ENCODE data around the gene RNF31. TPM values are rescaled to one million over a fixed set of nuclear protein-coding genes. Genes with fewer than 3 reads are reported as not detected.

Gene RNF31
- total RNA-seq (44.9 TPM), polyA plus RNA-seq (105 TPM)
- long read RNA-seq, donor 1: 0 reads
- long read RNA-seq, donor 2: 0 reads
- long read RNA-seq, donor 3, partial matches to known transcripts: 0 of 5 reads
- long read RNA-seq, donor 3, other reads (novel, unspliced or antisense): 0 of 5 reads
- long read RNA-seq, donor 4, partial matches to known transcripts: 0 of 3 reads
- long read RNA-seq, donor 4, other reads (novel, unspliced or antisense): 0 of 3 reads
- long read RNA-seq, donor 5, partial matches to known transcripts: 0 of 6 reads
- long read RNA-seq, donor 5, other reads (novel, unspliced or antisense): 0 of 6 reads
- long read RNA-seq, donor 6, partial matches to known transcripts: 0 of 5 reads
- long read RNA-seq, donor 6, other reads (novel, unspliced or antisense): 0 of 5 reads
- long read RNA-seq, donor 7, partial matches to known transcripts: 0 of 2 reads
- long read RNA-seq, donor 7, other reads (novel, unspliced or antisense): 0 of 2 reads
- long read RNA-seq, donor 8, partial matches to known transcripts: 0 of 1 reads
- long read RNA-seq, donor 8, other reads (novel, unspliced or antisense): 0 of 1 reads
- long read RNA-seq, donor 9, partial matches to known transcripts: 0 of 5 reads
- long read RNA-seq, donor 9, other reads (novel, unspliced or antisense): 0 of 5 reads
- long read RNA-seq, donor 10, partial matches to known transcripts: 0 of 2 reads
- long read RNA-seq, donor 10, other reads (novel, unspliced or antisense): 0 of 2 reads

- Histone ChIP-seq H3K4me1 (ENCODE audit: control insufficient read depth in 2 of 2, insufficient read depth in 2 of 2, low read length in 2 of 2) (peaks cover 23 to 32% of the 10 kb centered on the region in 2 donors), H3K4me3 (ENCODE audit: low read length in 2 of 2) (peak within 1 kb of the TSS; percentile 78 to 90), H3K27me3 (ENCODE audit: control insufficient read depth in 2 of 2, insufficient read depth in 1 of 2, low read length in 1 of 2) (no peaks in the 10 kb centered on the region), H3K27ac (ENCODE audit: low read depth in 1 of 2, low read length in 1 of 2) (peak within 1 kb of the TSS; percentile 95 to 98), H3K36me3 (ENCODE audit: control insufficient read depth in 2 of 2, insufficient read depth in 2 of 2, low read length in 1 of 2) (peaks cover 42 to 65% of the 10 kb centered on the region in 2 donors), H3K9me3 (ENCODE audit: control insufficient read depth in 2 of 2, insufficient read depth in 1 of 2, low read length in 1 of 2) (no peaks in the 10 kb centered on the region)
- peak; percentile 95 to 99 (median 97) for DNase-seq (ENCODE audit: low read depth in 6 of 9, low spot score in 9 of 9)
- WGBS: under 1% methylated on average over 57 of the region's 57 CpGs
These were observed at the start of gene RNF31 for GRCh38 chr14:24146978-24147760. RNF31 (plus strand) TSS chr14:24147498; CDS start chr14:24147699, 201 bp downstream.

- Histone ChIP-seq H3K27me3 (ENCODE audit: control insufficient read depth in 2 of 2, insufficient read depth in 1 of 2, low read length in 1 of 2) (no peaks in the 10 kb centered on the region), H3K36me3 (ENCODE audit: control insufficient read depth in 2 of 2, insufficient read depth in 2 of 2, low read length in 1 of 2) (peaks cover 9 to 14% of the 10 kb centered on the region in 2 donors), H3K4me1 (ENCODE audit: control insufficient read depth in 2 of 2, insufficient read depth in 2 of 2, low read length in 2 of 2) (peaks cover 9 to 19% of the 10 kb centered on the region in 2 donors), H3K4me3 (ENCODE audit: low read length in 2 of 2) (no peak overlapping the region), H3K27ac (ENCODE audit: low read depth in 1 of 2, low read length in 1 of 2) (no peak overlapping the region), H3K9me3 (ENCODE audit: control insufficient read depth in 2 of 2, insufficient read depth in 1 of 2, low read length in 1 of 2) (no peaks in the 10 kb centered on the region)
- DNase-seq (ENCODE audit: low read depth in 6 of 9, low spot score in 9 of 9): no peak
- WGBS: 97% methylated on average over 16 of the region's 16 CpGs
These were observed 48.9 kb upstream of the RNF31 start for GRCh38 chr14:24098229-24098926.

- H3K36me3 ChIP-seq (ENCODE audit: control insufficient read depth in 2 of 2, insufficient read depth in 2 of 2, low read length in 1 of 2): peaks cover 9 to 14% of the 10 kb centered on the region in 2 donors
- 97% methylated on average over 17 of the region's 17 CpGs for WGBS
- no peak overlapping the region for H3K4me3 ChIP-seq (ENCODE audit: low read length in 2 of 2)
- H3K4me1 ChIP-seq (ENCODE audit: control insufficient read depth in 2 of 2, insufficient read depth in 2 of 2, low read length in 2 of 2): peaks cover 4 to 15% of the 10 kb centered on the region in 2 donors
- no peak for DNase-seq (ENCODE audit: low read depth in 6 of 9, low spot score in 9 of 9)
- no peaks in the 10 kb centered on the region for H3K9me3 ChIP-seq (ENCODE audit: control insufficient read depth in 2 of 2, insufficient read depth in 1 of 2, low read length in 1 of 2)
- no peak overlapping the region for H3K27ac ChIP-seq (ENCODE audit: low read depth in 1 of 2, low read length in 1 of 2)
- no peaks in the 10 kb centered on the region for H3K27me3 ChIP-seq (ENCODE audit: control insufficient read depth in 2 of 2, insufficient read depth in 1 of 2, low read length in 1 of 2)
These were observed 48.1 kb upstream of the RNF31 start for GRCh38 chr14:24098927-24099813.

GRCh38 chr14:24100197-24100981 lies 46.9 kb upstream of the RNF31 start:
- Histone ChIP-seq H3K36me3 (ENCODE audit: control insufficient read depth in 2 of 2, insufficient read depth in 2 of 2, low read length in 1 of 2) (peaks cover 9 to 14% of the 10 kb centered on the region in 2 donors), H3K27me3 (ENCODE audit: control insufficient read depth in 2 of 2, insufficient read depth in 1 of 2, low read length in 1 of 2) (no peaks in the 10 kb centered on the region), H3K27ac (ENCODE audit: low read depth in 1 of 2, low read length in 1 of 2) (no peak overlapping the region), H3K4me3 (ENCODE audit: low read length in 2 of 2) (no peak overlapping the region), H3K9me3 (ENCODE audit: control insufficient read depth in 2 of 2, insufficient read depth in 1 of 2, low read length in 1 of 2) (no peaks in the 10 kb centered on the region), H3K4me1 (ENCODE audit: control insufficient read depth in 2 of 2, insufficient read depth in 2 of 2, low read length in 2 of 2) (peaks cover 0 to 3% of the 10 kb centered on the region in 2 donors)
- no peak for DNase-seq (ENCODE audit: low read depth in 6 of 9, low spot score in 9 of 9)
- 96% methylated on average over 4 of the region's 4 CpGs for WGBS

- H3K36me3 ChIP-seq (ENCODE audit: control insufficient read depth in 2 of 2, insufficient read depth in 2 of 2, low read length in 1 of 2): peaks cover 9 to 14% of the 10 kb centered on the region in 2 donors
- 100% methylated on average over 3 of the region's 3 CpGs for WGBS
- H3K27ac ChIP-seq (ENCODE audit: low read depth in 1 of 2, low read length in 1 of 2): no peak overlapping the region
- no peaks in the 10 kb centered on the region for H3K9me3 ChIP-seq (ENCODE audit: control insufficient read depth in 2 of 2, insufficient read depth in 1 of 2, low read length in 1 of 2)
- no peak for DNase-seq (ENCODE audit: low read depth in 6 of 9, low spot score in 9 of 9)
- no peaks in the 10 kb centered on the region for H3K27me3 ChIP-seq (ENCODE audit: control insufficient read depth in 2 of 2, insufficient read depth in 1 of 2, low read length in 1 of 2)
- H3K4me1 ChIP-seq (ENCODE audit: control insufficient read depth in 2 of 2, insufficient read depth in 2 of 2, low read length in 2 of 2): no peaks in the 10 kb centered on the region
- no peak overlapping the region for H3K4me3 ChIP-seq (ENCODE audit: low read length in 2 of 2)
These were observed 46.3 kb upstream of the RNF31 start for GRCh38 chr14:24100982-24101494.

- H3K27me3 ChIP-seq (ENCODE audit: control insufficient read depth in 2 of 2, insufficient read depth in 1 of 2, low read length in 1 of 2): no peaks in the 10 kb centered on the region
- WGBS: 97% methylated on average over 7 of the region's 7 CpGs
- H3K4me3 ChIP-seq (ENCODE audit: low read length in 2 of 2): no peak overlapping the region
- no peaks in the 10 kb centered on the region for H3K4me1 ChIP-seq (ENCODE audit: control insufficient read depth in 2 of 2, insufficient read depth in 2 of 2, low read length in 2 of 2)
- H3K27ac ChIP-seq (ENCODE audit: low read depth in 1 of 2, low read length in 1 of 2): no peak overlapping the region
- no peak for DNase-seq (ENCODE audit: low read depth in 6 of 9, low spot score in 9 of 9)
- no peaks in the 10 kb centered on the region for H3K9me3 ChIP-seq (ENCODE audit: control insufficient read depth in 2 of 2, insufficient read depth in 1 of 2, low read length in 1 of 2)
- H3K36me3 ChIP-seq (ENCODE audit: control insufficient read depth in 2 of 2, insufficient read depth in 2 of 2, low read length in 1 of 2): peaks cover 9 to 14% of the 10 kb centered on the region in 2 donors
These were observed 44.8 kb upstream of the RNF31 start for GRCh38 chr14:24102357-24103048.

- Histone ChIP-seq H3K9me3 (ENCODE audit: control insufficient read depth in 2 of 2, insufficient read depth in 1 of 2, low read length in 1 of 2) (no peaks in the 10 kb centered on the region), H3K27me3 (ENCODE audit: control insufficient read depth in 2 of 2, insufficient read depth in 1 of 2, low read length in 1 of 2) (no peaks in the 10 kb centered on the region), H3K36me3 (ENCODE audit: control insufficient read depth in 2 of 2, insufficient read depth in 2 of 2, low read length in 1 of 2) (peaks cover 7 to 8% of the 10 kb centered on the region in 2 donors), H3K4me3 (ENCODE audit: low read length in 2 of 2) (no peak overlapping the region), H3K27ac (ENCODE audit: low read depth in 1 of 2, low read length in 1 of 2) (no peak overlapping the region), H3K4me1 (ENCODE audit: control insufficient read depth in 2 of 2, insufficient read depth in 2 of 2, low read length in 2 of 2) (no peaks in the 10 kb centered on the region)
- DNase-seq (ENCODE audit: low read depth in 6 of 9, low spot score in 9 of 9): no peak
- WGBS: 98% methylated on average over 13 of the region's 13 CpGs
These were observed 43.8 kb upstream of the RNF31 start for GRCh38 chr14:24103451-24103850.
